IMR-90 (cell line): ENCODE measurements around the gene PCDHGA9.
"Not testable (repeated sequence)": the region's sequence is repeated elsewhere in the genome, so short reads cannot be mapped to it uniquely, and the experiment has no call there.

Experiments
- BHLHE40 ChIP-seq: fragments of 150-350 bp; IDR thresholded peaks from 2 replicates; pipeline ENCODE4 v1.6.1; 2016; ENCODE audit warnings: mild to moderate bottlenecking, low read depth, low read length
- CEBPB ChIP-seq: IDR thresholded peaks from 2 replicates; pipeline ENCODE4 v1.6.1; 2012; ENCODE audit warnings: low read depth, low read length, improper control_type of control experiment
- MAFK ChIP-seq: IDR thresholded peaks from 2 replicates; pipeline ENCODE4 v1.6.1; 2012; ENCODE audit warnings: low read depth, low read length, improper control_type of control experiment
- MAZ ChIP-seq: IDR thresholded peaks from 2 replicates; pipeline ENCODE4 v1.6.1; 2012; ENCODE audit warnings: low read depth, mild to moderate bottlenecking, low read length, improper control_type of control experiment, moderate library complexity, borderline replicate concordance
- MXI1 ChIP-seq: IDR thresholded peaks from 2 replicates; pipeline ENCODE4 v1.6.1; 2012; ENCODE audit warnings: low read depth, mild to moderate bottlenecking, low read length, moderate library complexity, borderline replicate concordance
- NFE2L2 ChIP-seq: fragments of 150-350 bp; IDR thresholded peaks from 2 replicates; pipeline ENCODE4 v1.6.1; 2016; ENCODE audit warnings: low read depth, mild to moderate bottlenecking, low read length
- POLR2A ChIP-seq: IDR thresholded peaks from 2 replicates; pipeline ENCODE4 v1.6.1; 2012; ENCODE audit warnings: mild to moderate bottlenecking, low read depth, low read length
- RAD21 ChIP-seq: IDR thresholded peaks from 2 replicates; pipeline ENCODE4 v1.6.1; 2012; ENCODE audit warnings: low read length, improper control_type of control experiment
- RCOR1 ChIP-seq: IDR thresholded peaks from 2 replicates; pipeline ENCODE4 v1.6.1; 2012; ENCODE audit warnings: mild to moderate bottlenecking, low read length, improper control_type of control experiment; ENCODE audit not compliant: insufficient replicate concordance
- RFX5 ChIP-seq: IDR thresholded peaks from 2 replicates; pipeline ENCODE4 v1.8.0; 2012; ENCODE audit warnings: low read depth, mild to moderate bottlenecking, low read length, moderate library complexity
- SMC3 ChIP-seq: fragments of 150-350 bp; IDR thresholded peaks from 2 replicates; pipeline ENCODE4 v1.6.1; 2016; ENCODE audit warnings: low read depth, mild to moderate bottlenecking, antibody characterized with exemption, low read length, moderate library complexity
- TF ChIP-seq, protein P1 (sequence below): fragments of 150-350 bp; IDR thresholded peaks from 2 replicates; pipeline ENCODE4 v1.6.1; 2017; ENCODE audit warnings: mild to moderate bottlenecking, antibody characterized with exemption, low read length, low read depth
- TF ChIP-seq, protein P2 (sequence below): conservative IDR thresholded peaks from 2 replicates; pipeline ENCODE4 v1.5.1; 2012; ENCODE audit warnings: mild to moderate bottlenecking, low read depth, low read length, improper control_type of control experiment

DNA sequence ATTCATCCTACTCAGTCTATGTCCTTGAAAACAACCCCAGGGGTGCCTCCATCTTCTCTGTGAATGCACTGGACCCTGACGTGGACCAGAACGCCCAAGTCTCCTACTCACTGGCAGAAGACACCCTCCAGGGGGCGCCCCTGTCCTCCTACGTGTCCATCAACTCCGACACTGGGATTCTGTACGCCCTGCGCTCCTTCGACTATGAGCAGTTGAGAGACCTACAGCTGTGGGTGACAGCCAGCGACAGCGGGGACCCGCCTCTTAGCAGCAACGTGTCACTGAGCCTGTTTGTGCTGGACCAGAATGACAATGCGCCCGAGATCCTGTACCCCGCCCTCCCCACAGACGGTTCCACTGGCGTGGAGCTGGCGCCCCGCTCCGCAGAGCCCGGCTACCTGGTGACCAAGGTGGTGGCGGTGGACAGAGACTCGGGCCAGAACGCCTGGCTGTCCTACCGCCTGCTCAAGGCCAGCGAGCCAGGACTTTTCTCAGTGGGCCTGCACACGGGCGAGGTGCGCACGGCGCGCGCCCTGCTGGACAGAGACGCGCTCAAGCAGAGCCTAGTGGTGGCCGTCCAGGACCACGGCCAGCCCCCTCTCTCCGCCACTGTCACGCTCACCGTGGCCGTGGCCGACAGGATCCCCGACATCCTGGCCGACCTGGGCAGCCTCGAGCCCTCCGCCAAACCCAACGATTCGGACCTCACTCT is 27.0 kb upstream of the PCDHGA9 start:
- TF ChIP-seq, protein P1, sequence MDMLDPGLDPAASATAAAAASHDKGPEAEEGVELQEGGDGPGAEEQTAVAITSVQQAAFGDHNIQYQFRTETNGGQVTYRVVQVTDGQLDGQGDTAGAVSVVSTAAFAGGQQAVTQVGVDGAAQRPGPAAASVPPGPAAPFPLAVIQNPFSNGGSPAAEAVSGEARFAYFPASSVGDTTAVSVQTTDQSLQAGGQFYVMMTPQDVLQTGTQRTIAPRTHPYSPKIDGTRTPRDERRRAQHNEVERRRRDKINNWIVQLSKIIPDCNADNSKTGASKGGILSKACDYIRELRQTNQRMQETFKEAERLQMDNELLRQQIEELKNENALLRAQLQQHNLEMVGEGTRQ: not testable (repeated sequence)
- TF ChIP-seq RAD21, SMC3, RFX5, CEBPB, NFE2L2, RCOR1, POLR2A, MAZ, MXI1, BHLHE40, MAFK: not testable (repeated sequence)
- TF ChIP-seq, protein P2, sequence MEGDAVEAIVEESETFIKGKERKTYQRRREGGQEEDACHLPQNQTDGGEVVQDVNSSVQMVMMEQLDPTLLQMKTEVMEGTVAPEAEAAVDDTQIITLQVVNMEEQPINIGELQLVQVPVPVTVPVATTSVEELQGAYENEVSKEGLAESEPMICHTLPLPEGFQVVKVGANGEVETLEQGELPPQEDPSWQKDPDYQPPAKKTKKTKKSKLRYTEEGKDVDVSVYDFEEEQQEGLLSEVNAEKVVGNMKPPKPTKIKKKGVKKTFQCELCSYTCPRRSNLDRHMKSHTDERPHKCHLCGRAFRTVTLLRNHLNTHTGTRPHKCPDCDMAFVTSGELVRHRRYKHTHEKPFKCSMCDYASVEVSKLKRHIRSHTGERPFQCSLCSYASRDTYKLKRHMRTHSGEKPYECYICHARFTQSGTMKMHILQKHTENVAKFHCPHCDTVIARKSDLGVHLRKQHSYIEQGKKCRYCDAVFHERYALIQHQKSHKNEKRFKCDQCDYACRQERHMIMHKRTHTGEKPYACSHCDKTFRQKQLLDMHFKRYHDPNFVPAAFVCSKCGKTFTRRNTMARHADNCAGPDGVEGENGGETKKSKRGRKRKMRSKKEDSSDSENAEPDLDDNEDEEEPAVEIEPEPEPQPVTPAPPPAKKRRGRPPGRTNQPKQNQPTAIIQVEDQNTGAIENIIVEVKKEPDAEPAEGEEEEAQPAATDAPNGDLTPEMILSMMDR: not testable (repeated sequence)
